Adipocyte (in vitro differentiated cells): ENCODE measurements around the gene RHOH.
A peak's percentile ranks its signal among the peaks of the same experiment; 100 is the strongest.

Experiments
- DNase-seq: peaks from one replicate; pipeline ENCODE4 v3.0.0-alpha.2; 2015; ENCODE audit warnings: low read depth
- H3K27me3 ChIP-seq: replicated peaks from 2 replicates; pipeline ENCODE4 v1.7.0; 2013; ENCODE audit warnings: mild to moderate bottlenecking, low read length, moderate library complexity; ENCODE audit not compliant: control insufficient read depth, insufficient read depth
- H3K36me3 ChIP-seq: 2 replicates; pipeline ENCODE4 v1.7.0; 2013; ENCODE audit warnings: low read length, mild to moderate bottlenecking, moderate library complexity; ENCODE audit not compliant: control insufficient read depth, insufficient read depth, severe bottlenecking
- H3K4me1 ChIP-seq: 2 replicates; pipeline ENCODE4 v1.7.0; 2013; ENCODE audit warnings: mild to moderate bottlenecking, low read length, moderate library complexity; ENCODE audit not compliant: control insufficient read depth, insufficient read depth
- H3K4me3 ChIP-seq: 2 replicates; pipeline ENCODE4 v1.7.0; 2013; ENCODE audit warnings: mild to moderate bottlenecking, low read length, moderate library complexity
- H3K9ac ChIP-seq: 2 replicates; pipeline ENCODE4 v1.7.0; 2013; ENCODE audit warnings: mild to moderate bottlenecking, low read length, moderate library complexity
- H3K9me3 ChIP-seq: 2 replicates; pipeline ENCODE4 v1.7.0; 2013; ENCODE audit warnings: mild to moderate bottlenecking, low read length, moderate library complexity; ENCODE audit not compliant: control insufficient read depth

The RHOH gene

GRCh38 chr4:40176602-40177001, 20.2 kb upstream of the RHOH start:
- Histone ChIP-seq H3K4me1 (peaks cover 7% of the 10 kb centered on the region), H3K4me3 (peak overlapping the region; percentile 63), H3K9ac (no peak overlapping the region), H3K9me3 (no peaks in the 10 kb centered on the region), H3K27me3 (no peaks in the 10 kb centered on the region), H3K36me3 (no peaks in the 10 kb centered on the region)
- DNase-seq, result no peak

- Histone ChIP-seq H3K36me3 (no peaks in the 10 kb centered on the region), H3K27me3 (no peaks in the 10 kb centered on the region)
- no peak for DNase-seq
Observed at GRCh38 chr4:40177591-40177990, 19.2 kb upstream of the RHOH start.

GRCh38 chr4:40178672-40179071, 18.2 kb upstream of the RHOH start:
- DNase-seq, result no peak
- H3K36me3 ChIP-seq, result no peaks in the 10 kb centered on the region
- H3K4me3 ChIP-seq, result no peak overlapping the region
- no peak overlapping the region for H3K9ac ChIP-seq
- H3K9me3 ChIP-seq, result no peaks in the 10 kb centered on the region
- H3K27me3 ChIP-seq, result no peaks in the 10 kb centered on the region
- H3K4me1 ChIP-seq, result peaks cover 9% of the 10 kb centered on the region

More at GRCh38 chr4:40177591-40177990, 19.2 kb upstream of the RHOH start:
- no peak overlapping the region for H3K9ac ChIP-seq
- no peaks in the 10 kb centered on the region for H3K9me3 ChIP-seq
- H3K4me1 ChIP-seq, result peaks cover 7% of the 10 kb centered on the region
- H3K4me3 ChIP-seq, result no peak overlapping the region

GRCh38 chr4:40179360-40179759, 17.5 kb upstream of the RHOH start:
- H3K4me1 ChIP-seq, result peaks cover 15% of the 10 kb centered on the region
- no peak overlapping the region for H3K9ac ChIP-seq
- no peak overlapping the region for H3K4me3 ChIP-seq
- H3K9me3 ChIP-seq, result no peaks in the 10 kb centered on the region
- no peaks in the 10 kb centered on the region for H3K27me3 ChIP-seq
- no peak for DNase-seq
- no peaks in the 10 kb centered on the region for H3K36me3 ChIP-seq

GRCh38 chr4:40180356-40180755, 16.5 kb upstream of the RHOH start:
- Histone ChIP-seq H3K9me3 (no peaks in the 10 kb centered on the region), H3K9ac (no peak overlapping the region), H3K4me3 (no peak overlapping the region), H3K4me1 (peaks cover 15% of the 10 kb centered on the region), H3K27me3 (no peaks in the 10 kb centered on the region), H3K36me3 (no peaks in the 10 kb centered on the region)
- peak; percentile 67 for DNase-seq

GRCh38 chr4:40182001-40182400, 14.8 kb upstream of the RHOH start:
- no peak overlapping the region for H3K9ac ChIP-seq
- no peaks in the 10 kb centered on the region for H3K27me3 ChIP-seq
- no peaks in the 10 kb centered on the region for H3K36me3 ChIP-seq
- no peak overlapping the region for H3K4me3 ChIP-seq
- H3K9me3 ChIP-seq, result no peaks in the 10 kb centered on the region
- H3K4me1 ChIP-seq, result peaks cover 31% of the 10 kb centered on the region
- DNase-seq, result no peak

- no peak overlapping the region for H3K4me3 ChIP-seq
- H3K4me1 ChIP-seq, result peaks cover 31% of the 10 kb centered on the region
- no peak for DNase-seq
- no peaks in the 10 kb centered on the region for H3K27me3 ChIP-seq
- no peaks in the 10 kb centered on the region for H3K9me3 ChIP-seq
- no peak overlapping the region for H3K9ac ChIP-seq
- H3K36me3 ChIP-seq, result no peaks in the 10 kb centered on the region
Observed at GRCh38 chr4:40182954-40183353, 13.9 kb upstream of the RHOH start.

- H3K27me3 ChIP-seq, result no peaks in the 10 kb centered on the region
- no peak overlapping the region for H3K9ac ChIP-seq
- no peaks in the 10 kb centered on the region for H3K36me3 ChIP-seq
- H3K9me3 ChIP-seq, result no peaks in the 10 kb centered on the region
- peak; percentile 21 for DNase-seq
- no peak overlapping the region for H3K4me3 ChIP-seq
- peaks cover 31% of the 10 kb centered on the region for H3K4me1 ChIP-seq
Observed at GRCh38 chr4:40183615-40184411, 13.0 kb upstream of the RHOH start.

- peaks cover 30% of the 10 kb centered on the region for H3K4me1 ChIP-seq
- H3K9me3 ChIP-seq, result no peaks in the 10 kb centered on the region
- H3K27me3 ChIP-seq, result no peaks in the 10 kb centered on the region
- no peak overlapping the region for H3K9ac ChIP-seq
- H3K4me3 ChIP-seq, result no peak overlapping the region
- DNase-seq, result peak; percentile 45
- no peaks in the 10 kb centered on the region for H3K36me3 ChIP-seq
Observed at GRCh38 chr4:40185830-40186664, 10.8 kb upstream of the RHOH start.

- no peak for DNase-seq
- Histone ChIP-seq H3K4me1 (peaks cover 36% of the 10 kb centered on the region), H3K36me3 (no peaks in the 10 kb centered on the region), H3K4me3 (no peak overlapping the region), H3K9ac (no peak overlapping the region), H3K9me3 (no peaks in the 10 kb centered on the region), H3K27me3 (no peaks in the 10 kb centered on the region)
Observed at GRCh38 chr4:40186665-40187014, 10.2 kb upstream of the RHOH start.

GRCh38 chr4:40187386-40187906, 9.4 kb upstream of the RHOH start:
- Histone ChIP-seq H3K4me1 (peaks cover 38% of the 10 kb centered on the region), H3K36me3 (no peaks in the 10 kb centered on the region), H3K27me3 (no peaks in the 10 kb centered on the region), H3K9ac (no peak overlapping the region), H3K4me3 (no peak overlapping the region), H3K9me3 (no peaks in the 10 kb centered on the region)
- no peak for DNase-seq
